Loucy (cell line): ENCODE data around the gene ZFR2.
"Not testable (repeated sequence)": the region's sequence is repeated elsewhere in the genome, so short reads cannot be mapped to it uniquely, and the experiment has no call there.

Source experiments
- H2AFZ ChIP-seq: fragments of 200-600 bp; sonication (generic); 2 replicates; pipeline ENCODE4 v1.6.0; 2016; ENCODE audit warnings: antibody characterized with exemption, mild to moderate bottlenecking, low read length, moderate library complexity
- H3F3A ChIP-seq: fragments of 200-600 bp; 2 replicates; pipeline ENCODE4 v1.6.0; 2016; ENCODE audit warnings: antibody characterized with exemption, low read depth, mild to moderate bottlenecking
- H3K27me3 ChIP-seq: fragments of 200-600 bp; sonication (generic); 2 replicates; pipeline ENCODE4 v1.6.1; 2014; ENCODE audit warnings: low read length, mild to moderate bottlenecking; ENCODE audit not compliant: insufficient read depth, poor library complexity, severe bottlenecking
- H3K36me3 ChIP-seq: fragments of 200-600 bp; sonication (generic); 2 replicates; pipeline ENCODE4 v1.6.1; 2016; ENCODE audit warnings: low read length; ENCODE audit not compliant: insufficient read depth
- H3K4me1 ChIP-seq: fragments of 200-600 bp; sonication (generic); 2 replicates; pipeline ENCODE4 v1.5.1; 2014; ENCODE audit warnings: low read length, mild to moderate bottlenecking; ENCODE audit not compliant: insufficient read depth, poor library complexity, severe bottlenecking
- H3K4me2 ChIP-seq: fragments of 200-600 bp; sonication (generic); 2 replicates; pipeline ENCODE4 v1.6.0; 2014; ENCODE audit warnings: antibody characterized with exemption, low read length, low read depth, mild to moderate bottlenecking; ENCODE audit not compliant: poor library complexity, severe bottlenecking
- H3K4me3 ChIP-seq: fragments of 200-600 bp; sonication (generic); 2 replicates; pipeline ENCODE4 v1.5.1; 2014; ENCODE audit warnings: low read length, mild to moderate bottlenecking, mixed read lengths; ENCODE audit not compliant: poor library complexity, severe bottlenecking
- H3K79me2 ChIP-seq: fragments of 200-600 bp; sonication (generic); 2 replicates; pipeline ENCODE4 v1.6.1; 2014; ENCODE audit warnings: low read length; ENCODE audit not compliant: insufficient read depth
- H3K9ac ChIP-seq: fragments of 200-600 bp; sonication (generic); 2 replicates; pipeline ENCODE4 v1.6.0; 2014; ENCODE audit warnings: mild to moderate bottlenecking, low read depth, low read length, moderate library complexity; ENCODE audit not compliant: poor library complexity, severe bottlenecking
- H3K9me2 ChIP-seq: fragments of 200-600 bp; sonication (generic); replicated peaks from 2 replicates; pipeline ENCODE4 v1.6.1; 2016; ENCODE audit warnings: low read depth, low read length, mixed read lengths
- H3K9me3 ChIP-seq: fragments of 200-600 bp; sonication (generic); 2 replicates; pipeline ENCODE4 v1.6.1; 2014; ENCODE audit warnings: mild to moderate bottlenecking, antibody characterized with exemption, low read length, low read depth; ENCODE audit not compliant: insufficient read depth
- H4K20me1 ChIP-seq: fragments of 200-600 bp; sonication (generic); 2 replicates; pipeline ENCODE4 v1.6.0; 2014; ENCODE audit warnings: antibody characterized with exemption, low read length, mild to moderate bottlenecking; ENCODE audit not compliant: insufficient read depth, poor library complexity, severe bottlenecking
- CTCF ChIP-seq: fragments of 200-600 bp; sonication (generic); conservative IDR thresholded peaks from 2 replicates; pipeline ENCODE4 v1.5.1; 2014; ENCODE audit warnings: mild to moderate bottlenecking, antibody characterized with exemption, low read length
- EZH2phosphoT487 ChIP-seq: fragments of 200-600 bp; IDR thresholded peaks from 2 replicates; pipeline ENCODE4 v1.6.1; 2018; ENCODE audit warnings: antibody characterized with exemption, mild to moderate bottlenecking, moderate library complexity, borderline replicate concordance

The ZFR2 gene

GRCh38 chr19:3768748-3769099 is 100.1 kb downstream of the ZFR2 start:
- no peaks in the 10 kb centered on the region for H3K4me1 ChIP-seq
- H3K27me3 ChIP-seq = no peaks in the 10 kb centered on the region
- peaks cover 10% of the 10 kb centered on the region; the same call in 1 of the 2 replicates for H3K36me3 ChIP-seq
- H4K20me1 ChIP-seq = no peaks in the 10 kb centered on the region
- no peak overlapping the region for H3K9ac ChIP-seq
- H3F3A ChIP-seq = no peaks in the 10 kb centered on the region
- H3K9me3 ChIP-seq = no peaks in the 10 kb centered on the region
- no peak overlapping the region for H2AFZ ChIP-seq
- TF ChIP-seq CTCF (no peak), EZH2phosphoT487 (no peak)
- no peaks in the 10 kb centered on the region for H3K9me2 ChIP-seq
- no peak overlapping the region for H3K4me2 ChIP-seq
- H3K79me2 ChIP-seq = no peaks in the 10 kb centered on the region
- H3K4me3 ChIP-seq = no peak overlapping the region

- Histone ChIP-seq H3K4me2 (no peak overlapping the region), H3K9ac (no peak overlapping the region), H3K9me2 (no peaks in the 10 kb centered on the region), H3K36me3 (peaks cover 10% of the 10 kb centered on the region; the same call in 1 of the 2 replicates), H3K27me3 (no peaks in the 10 kb centered on the region), H3K4me3 (no peak overlapping the region), H3K9me3 (no peaks in the 10 kb centered on the region), H3K79me2 (peaks cover 3% of the 10 kb centered on the region; the same call in 1 of the 2 replicates), H3K4me1 (peaks cover 3% of the 10 kb centered on the region), H3F3A (no peaks in the 10 kb centered on the region), H2AFZ (no peak overlapping the region), H4K20me1 (no peaks in the 10 kb centered on the region)
- no peak for TF ChIP-seq EZH2phosphoT487
Observed at GRCh38 chr19:3768015-3768747, 100.7 kb downstream of the ZFR2 start.

GRCh38 chr19:3767050-3767449 is 101.8 kb downstream of the ZFR2 start:
- peaks cover 5% of the 10 kb centered on the region; the same call in 1 of the 2 replicates for H3K79me2 ChIP-seq
- H3F3A ChIP-seq = 0 out of 2 replicates have a peak, but pooled peaks cover 2% of the 10 kb centered on the region
- no peaks in the 10 kb centered on the region for H3K9me3 ChIP-seq
- H3K36me3 ChIP-seq = peaks cover 10% of the 10 kb centered on the region; the same call in 1 of the 2 replicates
- H3K9me2 ChIP-seq = no peaks in the 10 kb centered on the region
- peaks cover 5% of the 10 kb centered on the region for H3K4me1 ChIP-seq
- no peak overlapping the region for H3K9ac ChIP-seq
- H3K27me3 ChIP-seq = no peaks in the 10 kb centered on the region
- no peak overlapping the region for H3K4me2 ChIP-seq
- H4K20me1 ChIP-seq = no peaks in the 10 kb centered on the region
- H2AFZ ChIP-seq = no peak overlapping the region
- TF ChIP-seq EZH2phosphoT487 = no peak
- TF ChIP-seq CTCF = no peak
- H3K4me3 ChIP-seq = no peak overlapping the region

- H3F3A ChIP-seq = 0 out of 2 replicates have a peak, but pooled peaks cover 2% of the 10 kb centered on the region
- no peak overlapping the region for H3K4me2 ChIP-seq
- no peak overlapping the region for H2AFZ ChIP-seq
- H3K4me3 ChIP-seq = no peak overlapping the region
- H3K9me2 ChIP-seq = no peaks in the 10 kb centered on the region
- H3K27me3 ChIP-seq = no peaks in the 10 kb centered on the region
- no peaks in the 10 kb centered on the region for H3K9me3 ChIP-seq
- no peaks in the 10 kb centered on the region for H4K20me1 ChIP-seq
- peaks cover 8% of the 10 kb centered on the region for H3K4me1 ChIP-seq
- no peak overlapping the region for H3K9ac ChIP-seq
- peaks cover 5% of the 10 kb centered on the region; the same call in 1 of the 2 replicates for H3K79me2 ChIP-seq
- TF ChIP-seq EZH2phosphoT487 (no peak), CTCF (no peak)
- peaks cover 10% of the 10 kb centered on the region; the same call in 1 of the 2 replicates for H3K36me3 ChIP-seq
Observed at GRCh38 chr19:3766520-3766919, 102.3 kb downstream of the ZFR2 start.

GRCh38 chr19:3765757-3766156 is 103.1 kb downstream of the ZFR2 start:
- not testable (repeated sequence) for H3K27me3 ChIP-seq, H3K9me2 ChIP-seq, H3K9ac ChIP-seq, H3K4me3 ChIP-seq, H3K9me3 ChIP-seq, H2AFZ ChIP-seq, H3K36me3 ChIP-seq, H3F3A ChIP-seq, H3K4me2 ChIP-seq, H4K20me1 ChIP-seq
- Histone ChIP-seq H3K79me2 (peaks cover 12% of the 10 kb centered on the region), H3K4me1 (peaks cover 14% of the 10 kb centered on the region)
